ENCODE measurements around the gene NEK7.

The NEK7 gene

GRCh38 chr1:198150369-198150768 is 6.4 kb upstream of the NEK7 start:
- no peak for DNase-seq

GRCh38 chr1:198151688-198152087 is 5.1 kb upstream of the NEK7 start:
- no peak for DNase-seq

DNA sequence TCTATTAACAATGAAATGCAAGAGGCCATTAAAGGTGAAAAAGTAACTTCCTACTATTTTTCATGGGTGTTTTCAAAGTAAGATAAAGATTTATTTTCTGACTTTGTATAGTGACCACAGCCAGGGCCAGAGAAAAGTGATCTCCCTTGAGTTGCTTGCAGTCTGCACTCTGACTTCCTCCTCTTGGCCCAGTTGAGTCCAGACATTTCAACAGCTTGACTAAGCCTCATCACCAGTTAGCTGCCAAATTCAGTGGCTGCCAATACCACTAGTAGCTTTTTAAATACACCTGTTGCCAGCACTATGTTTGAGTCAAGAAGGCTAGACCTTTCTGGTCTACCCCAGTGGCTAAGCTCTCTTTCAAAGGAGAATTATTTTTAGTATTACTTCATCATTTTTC is 3.7 kb upstream of the NEK7 start:
- no peak for DNase-seq

- no peak for DNase-seq
Observed at GRCh38 chr1:198153804-198154203, 3.0 kb upstream of the NEK7 start.

- no peak for DNase-seq
Observed at GRCh38 chr1:198155253-198155652, 1.5 kb upstream of the NEK7 start.

DNA sequence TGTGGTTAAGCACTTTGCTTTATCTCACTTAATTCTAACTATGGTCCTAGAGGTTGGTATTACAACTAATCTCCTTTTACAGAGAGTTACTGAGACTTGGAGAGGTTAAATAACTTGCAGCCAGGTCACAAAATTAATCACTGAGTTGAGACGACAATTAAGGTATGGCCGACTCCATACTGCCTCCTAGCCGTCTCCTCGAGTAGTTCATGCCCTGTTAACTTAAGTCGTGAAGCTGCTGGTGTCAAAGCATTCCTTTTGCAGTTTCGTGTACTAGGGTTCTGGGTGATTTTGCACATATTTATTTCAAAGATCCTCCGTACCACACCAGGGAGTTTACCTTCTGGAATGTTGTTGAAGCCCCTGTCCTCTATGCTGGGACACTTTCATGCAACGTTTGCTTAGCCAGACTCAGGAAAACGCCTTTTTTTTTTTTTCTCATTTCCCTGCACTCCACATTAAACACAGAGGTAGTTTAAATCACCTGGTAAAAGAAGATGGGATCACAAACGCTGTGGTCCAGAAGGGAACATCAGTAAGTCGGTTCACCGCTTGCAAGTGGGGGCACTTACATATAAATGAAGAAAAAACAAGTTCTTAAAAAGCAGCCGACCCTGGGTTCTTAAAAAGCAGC is 570 bp upstream of the NEK7 start:
- peak; percentile 75 to 84 for DNase-seq

- DNase-seq = peak; percentile 83 to 87
Observed at GRCh38 chr1:198157241-198157846, 546 bp downstream of the NEK7 start.

DNA sequence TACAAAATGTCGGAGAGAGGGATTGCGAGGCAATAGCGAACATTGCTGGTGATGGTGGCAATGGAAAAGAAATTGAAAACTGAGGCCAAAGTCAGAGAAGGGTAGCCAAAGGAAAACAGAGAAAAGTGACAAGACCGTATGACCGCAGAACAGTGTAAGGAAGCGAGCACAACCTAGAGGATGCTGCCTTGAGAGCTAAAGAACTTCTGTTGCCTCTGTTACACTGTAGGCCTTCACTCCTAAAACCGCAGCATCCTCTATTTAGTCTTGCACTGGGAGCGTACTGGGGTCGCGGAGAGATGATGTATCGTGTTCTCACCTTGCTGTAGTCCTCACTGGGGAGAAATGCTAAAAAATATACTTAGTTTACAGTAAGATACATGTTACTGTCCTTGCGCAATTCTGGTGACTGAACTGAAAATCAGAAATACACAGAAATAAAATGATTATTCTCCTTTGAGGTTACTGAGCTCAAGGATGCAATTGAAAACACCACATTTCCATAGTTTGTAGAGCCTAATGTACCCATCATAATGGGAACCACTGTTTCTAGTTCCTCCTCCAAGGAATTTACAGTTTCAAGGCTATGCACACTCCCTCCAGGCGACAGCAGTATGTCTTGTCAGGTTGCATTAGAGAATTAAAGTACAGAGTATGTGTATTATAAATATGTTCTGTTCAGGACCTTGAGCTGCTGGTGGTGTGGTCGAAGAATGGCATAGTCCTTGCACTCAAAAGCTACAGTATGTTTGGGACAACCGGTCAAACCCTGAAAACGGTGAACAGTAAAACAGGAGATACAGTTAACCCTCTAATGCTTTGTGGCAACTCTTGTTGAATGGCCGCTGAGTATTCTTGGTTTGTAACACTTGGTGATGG is 1.3 kb downstream of the NEK7 start:
- DNase-seq = peak; percentile 12 to 47

DNA sequence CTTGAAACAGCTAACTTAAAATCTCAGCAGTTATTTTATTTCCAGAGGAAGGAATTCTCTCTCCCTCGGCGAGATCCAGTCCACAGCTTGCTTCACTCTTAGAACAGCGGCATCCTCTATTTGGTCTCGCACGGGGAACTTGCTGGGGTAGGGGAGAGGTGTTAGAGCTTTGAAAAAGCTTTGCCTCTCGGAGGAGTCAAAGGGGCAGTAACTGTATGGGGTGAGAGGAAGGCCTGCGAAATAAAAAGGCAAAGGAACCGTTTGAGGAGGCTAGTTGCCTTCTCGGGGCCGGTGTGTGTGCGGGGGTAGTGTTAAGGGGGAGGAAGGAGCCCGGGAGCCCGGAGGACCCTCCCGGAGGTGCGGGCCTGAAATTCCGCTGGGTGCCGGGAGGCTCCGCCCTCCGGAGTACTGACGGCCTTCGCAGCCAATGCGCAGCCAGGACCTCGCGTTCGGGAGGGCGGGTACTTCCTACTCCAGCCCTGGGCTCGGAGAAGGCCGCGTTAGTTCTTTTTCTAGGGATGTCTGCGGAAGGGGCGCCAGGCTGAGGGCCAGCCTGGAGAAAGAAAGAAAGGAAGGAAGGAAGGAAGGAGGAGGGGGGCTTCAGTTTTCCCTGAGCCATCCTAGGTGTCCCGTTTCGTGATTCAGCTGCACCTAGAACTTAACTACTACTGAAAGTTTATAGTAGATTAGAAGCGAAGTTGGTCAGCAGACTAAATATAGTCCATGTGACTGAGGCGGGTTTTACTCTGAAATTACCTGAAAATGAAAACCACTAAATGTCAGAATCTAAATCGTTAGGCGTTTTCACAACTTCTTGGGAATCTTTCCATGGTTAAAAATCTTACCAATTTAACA is 2.2 kb downstream of the NEK7 start:
- DNase-seq = peak; percentile 80 to 87

DNA sequence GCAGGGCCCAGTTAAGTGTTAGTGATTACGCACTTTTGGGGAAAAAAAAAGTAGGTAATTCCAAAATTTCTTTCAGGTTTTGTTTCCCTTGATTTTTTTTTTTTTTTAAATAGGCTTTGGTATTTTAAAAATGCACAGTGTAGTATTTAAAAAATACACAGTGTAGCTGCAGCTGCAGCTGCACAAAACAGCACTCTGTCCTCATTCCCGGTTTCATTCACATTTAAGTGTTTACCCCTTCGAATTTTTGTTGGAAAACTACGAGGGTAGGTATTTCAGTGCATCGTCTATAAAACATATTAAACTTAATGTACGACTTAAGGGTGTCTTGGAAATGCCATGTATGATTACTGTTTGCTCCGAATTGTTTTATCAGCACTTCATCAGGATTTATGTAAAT is 3.4 kb downstream of the NEK7 start:
- DNase-seq = no peak

DNA sequence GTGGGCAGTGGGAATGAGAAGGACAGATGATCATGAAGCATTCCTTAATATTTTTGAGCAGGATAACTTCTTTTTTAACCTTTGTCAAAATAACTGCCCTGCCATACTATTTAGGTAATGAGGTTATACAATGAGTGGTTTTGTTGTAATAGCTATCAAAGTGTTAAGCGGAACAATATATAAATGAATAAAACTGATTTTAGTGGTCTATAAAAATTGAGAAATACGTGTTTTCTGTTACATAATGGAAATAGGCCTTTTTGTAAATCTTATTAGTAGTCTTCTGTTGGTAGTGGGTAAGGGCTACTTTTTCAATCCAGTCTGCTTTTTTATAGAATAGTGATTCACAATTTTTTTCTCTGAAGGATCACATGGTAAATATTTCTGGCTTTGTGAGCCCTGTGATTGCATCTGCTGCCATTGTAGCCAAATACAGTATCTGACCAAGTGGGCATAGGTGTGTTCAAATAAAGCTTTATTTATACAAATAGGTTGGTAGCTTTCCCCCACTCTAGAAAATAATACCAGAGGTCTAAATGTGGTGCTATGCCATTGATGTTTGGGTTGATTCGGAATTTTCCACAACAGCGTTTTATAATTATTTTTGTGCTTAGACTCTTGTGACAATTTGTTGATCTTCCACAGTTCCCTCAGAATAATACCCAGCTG is 4.3 kb downstream of the NEK7 start:
- no peak for DNase-seq

DNA sequence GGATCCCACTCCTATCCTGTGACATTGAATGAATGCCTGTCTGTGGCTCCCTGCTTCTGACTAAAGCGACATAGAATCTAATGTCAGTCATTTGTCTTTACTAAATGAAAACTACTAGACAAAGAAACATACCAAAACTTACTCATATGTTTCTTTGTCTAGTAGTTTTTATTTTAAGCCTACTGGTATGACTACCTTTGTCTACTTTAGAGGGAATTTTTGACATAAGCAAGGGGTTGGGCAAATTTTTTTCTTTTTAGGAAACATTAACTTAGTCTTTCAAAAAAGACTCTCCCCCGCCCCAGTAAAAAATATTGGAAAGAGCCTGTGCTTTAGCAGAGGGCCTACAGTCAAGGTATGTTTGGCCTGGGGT is 4.9 kb downstream of the NEK7 start:
- DNase-seq = no peak

DNA sequence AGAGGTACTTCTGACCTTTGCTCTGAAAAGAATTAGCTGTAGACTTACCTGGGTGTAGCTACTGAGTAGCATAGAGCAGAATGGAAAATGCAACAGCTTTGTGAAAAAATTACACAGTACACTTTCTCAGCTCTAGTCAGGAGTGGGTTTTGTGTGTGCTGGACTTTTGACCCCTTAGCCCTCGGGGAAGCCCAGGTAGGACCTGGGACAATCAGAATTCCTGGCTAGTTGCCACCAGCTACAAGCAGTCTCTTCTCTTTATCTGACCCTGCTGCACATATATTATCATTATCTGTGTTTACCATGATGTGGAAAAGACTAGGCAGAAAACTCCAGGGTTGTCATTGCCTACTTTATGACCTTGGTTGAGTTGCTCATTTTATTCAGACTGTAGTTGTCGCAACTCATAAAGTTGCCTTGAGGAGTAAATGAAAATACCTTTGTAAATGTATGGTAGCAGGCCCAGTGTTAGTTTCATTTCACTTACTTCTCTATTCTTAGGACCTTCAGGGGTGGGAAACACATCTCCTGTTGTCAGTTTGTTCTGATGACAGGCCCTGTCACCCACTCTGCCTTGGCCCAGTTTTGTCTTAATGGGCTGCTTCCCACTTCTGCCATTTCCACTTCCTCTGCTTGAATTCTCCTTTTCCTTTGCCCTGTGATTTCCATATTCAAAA is 5.4 kb downstream of the NEK7 start:
- peak; percentile 28 to 33 for DNase-seq

GRCh38 chr1:198165927-198166647 is 9.3 kb downstream of the NEK7 start:
- peak in 1 of 2 donors; percentile 67 for DNase-seq

- DNase-seq = no peak
Observed at GRCh38 chr1:198166900-198167299, 10.1 kb downstream of the NEK7 start.

- peak; percentile 17 to 69 for DNase-seq
Observed at GRCh38 chr1:198167436-198167934, 10.7 kb downstream of the NEK7 start.

DNA sequence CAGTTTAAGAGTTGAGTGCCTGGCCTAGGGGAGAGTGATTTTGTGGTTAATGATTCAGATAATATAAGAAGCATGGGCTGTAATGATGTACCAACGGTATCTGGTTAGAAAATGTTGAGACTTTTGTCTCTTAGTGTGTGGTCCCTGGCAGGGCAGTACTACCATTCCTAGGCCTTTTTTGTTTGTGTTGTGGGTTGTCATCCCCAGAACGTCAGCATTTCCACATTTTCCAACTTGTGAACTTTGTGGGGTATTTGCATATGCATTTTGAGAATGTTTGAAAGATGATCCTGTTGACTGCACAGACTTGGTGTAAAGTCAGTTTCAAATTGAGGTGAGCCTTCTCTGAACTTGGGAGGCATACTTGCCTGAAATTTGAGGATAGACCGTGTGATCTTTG is 11.4 kb downstream of the NEK7 start:
- DNase-seq = no peak

GRCh38 chr1:198169672-198170071 is 12.9 kb downstream of the NEK7 start:
- no peak for DNase-seq

DNA sequence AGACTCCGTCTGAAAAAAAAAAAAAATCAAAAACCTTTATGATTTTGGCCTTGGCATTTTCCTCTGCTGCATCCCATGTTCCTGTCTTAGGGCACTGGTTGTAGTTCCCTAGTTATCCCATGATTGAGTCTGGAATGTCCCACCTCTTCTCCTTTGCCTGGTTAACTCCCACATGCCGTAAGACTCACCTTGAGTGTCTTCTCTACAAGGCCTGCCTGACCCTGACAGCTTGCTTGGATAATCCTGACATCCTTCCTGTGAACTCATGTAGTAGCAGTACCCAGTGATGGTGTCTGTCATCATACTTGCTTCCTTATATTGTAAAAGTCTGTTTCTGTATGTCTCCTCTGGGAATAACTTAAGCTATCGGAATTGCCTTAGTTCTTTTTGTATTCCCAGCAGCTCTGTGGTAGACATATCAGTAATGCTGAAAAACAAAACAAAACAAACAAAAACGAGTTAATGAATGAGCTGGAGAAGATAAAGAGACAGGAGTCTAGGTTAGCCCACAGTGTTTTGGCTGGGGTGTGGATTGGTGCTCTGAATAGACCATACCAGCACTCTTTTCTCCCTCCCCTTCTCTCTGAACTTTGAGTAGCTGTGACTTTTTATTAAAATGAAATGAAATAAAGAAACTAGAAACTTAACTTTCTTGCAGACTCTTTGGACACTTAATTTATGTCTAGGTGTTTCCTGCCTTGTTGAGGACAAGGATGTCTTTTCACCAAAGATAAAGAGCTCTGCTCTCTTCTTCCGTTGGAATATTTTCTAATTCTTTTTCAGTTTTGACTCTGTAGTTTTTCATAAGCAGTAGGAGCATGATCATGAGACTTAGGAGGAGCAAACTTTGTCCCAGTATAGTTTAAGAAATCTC is 15.1 kb downstream of the NEK7 start:
- no peak for DNase-seq

- no peak for DNase-seq
Observed at GRCh38 chr1:198173832-198174231, 17.0 kb downstream of the NEK7 start.

Data from CD4-positive, alpha-beta T cell treated with Interferon alpha-2 for 1 hour (primary cell).